ENCODE data around the gene GOLGA8K.
"Not testable (repeated sequence)": the region's sequence is repeated elsewhere in the genome, so short reads cannot be mapped to it uniquely, and the experiment has no call there.

- TF ChIP-seq, protein P1, sequence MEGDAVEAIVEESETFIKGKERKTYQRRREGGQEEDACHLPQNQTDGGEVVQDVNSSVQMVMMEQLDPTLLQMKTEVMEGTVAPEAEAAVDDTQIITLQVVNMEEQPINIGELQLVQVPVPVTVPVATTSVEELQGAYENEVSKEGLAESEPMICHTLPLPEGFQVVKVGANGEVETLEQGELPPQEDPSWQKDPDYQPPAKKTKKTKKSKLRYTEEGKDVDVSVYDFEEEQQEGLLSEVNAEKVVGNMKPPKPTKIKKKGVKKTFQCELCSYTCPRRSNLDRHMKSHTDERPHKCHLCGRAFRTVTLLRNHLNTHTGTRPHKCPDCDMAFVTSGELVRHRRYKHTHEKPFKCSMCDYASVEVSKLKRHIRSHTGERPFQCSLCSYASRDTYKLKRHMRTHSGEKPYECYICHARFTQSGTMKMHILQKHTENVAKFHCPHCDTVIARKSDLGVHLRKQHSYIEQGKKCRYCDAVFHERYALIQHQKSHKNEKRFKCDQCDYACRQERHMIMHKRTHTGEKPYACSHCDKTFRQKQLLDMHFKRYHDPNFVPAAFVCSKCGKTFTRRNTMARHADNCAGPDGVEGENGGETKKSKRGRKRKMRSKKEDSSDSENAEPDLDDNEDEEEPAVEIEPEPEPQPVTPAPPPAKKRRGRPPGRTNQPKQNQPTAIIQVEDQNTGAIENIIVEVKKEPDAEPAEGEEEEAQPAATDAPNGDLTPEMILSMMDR (IDR thresholded peaks at IDR 0.05; ENCODE audit: insufficient read depth, low read length), result not testable (repeated sequence)
- TF ChIP-seq GABPA, POLR2AphosphoS5 (IDR thresholded peaks at IDR 0.05; ENCODE audit: low read depth): not testable (repeated sequence)
Observed at GRCh38 chr15:32370064-32370463, 33.0 kb downstream of the GOLGA8K start.
